Raji (cell line): ENCODE measurements around the gene RNF126.

Experiments
- POLR2A ChIP-seq: IDR thresholded peaks from 2 replicates; pipeline ENCODE4 v1.6.1; 2011; ENCODE audit warnings: low read depth, low read length, control low read depth; ENCODE audit not compliant: insufficient read depth

RNF126 gene

GRCh38 chr19:615619-616018 is 47.4 kb downstream of the RNF126 start:
- no peak for TF ChIP-seq POLR2A

- TF ChIP-seq POLR2A, result no peak
These were observed 49.1 kb downstream of the RNF126 start for GRCh38 chr19:613732-614567.

GRCh38 chr19:612941-613340 is 50.1 kb downstream of the RNF126 start:
- no peak for TF ChIP-seq POLR2A

GRCh38 chr19:611481-611868 is 51.5 kb downstream of the RNF126 start:
- no peak for TF ChIP-seq POLR2A

- no peak for TF ChIP-seq POLR2A
These were observed 52.1 kb downstream of the RNF126 start for GRCh38 chr19:610801-611480.

GRCh38 chr19:610071-610800 is 52.8 kb downstream of the RNF126 start:
- TF ChIP-seq POLR2A, result no peak

GRCh38 chr19:609004-609346 is 54.0 kb downstream of the RNF126 start:
- no peak for TF ChIP-seq POLR2A

GRCh38 chr19:608155-609003 is 54.6 kb downstream of the RNF126 start:
- no peak for TF ChIP-seq POLR2A

- no peak for TF ChIP-seq POLR2A
These were observed 55.5 kb downstream of the RNF126 start for GRCh38 chr19:607301-608154.

- no peak for TF ChIP-seq POLR2A
These were observed 58.7 kb downstream of the RNF126 start for GRCh38 chr19:604355-604754.

GRCh38 chr19:602391-603301 is 60.4 kb downstream of the RNF126 start:
- TF ChIP-seq POLR2A, result no peak

GRCh38 chr19:601790-602189 is 61.2 kb downstream of the RNF126 start:
- no peak for TF ChIP-seq POLR2A

GRCh38 chr19:601310-601709 is 61.7 kb downstream of the RNF126 start:
- TF ChIP-seq POLR2A, result no peak
